Neural cell (in vitro differentiated cells): Measurements from ENCODE around the gene ABCE1. TPM values are rescaled to one million over a fixed set of nuclear protein-coding genes. Genes with fewer than 3 reads are reported as not detected.

Experiments
- H2AFZ ChIP-seq: fragments of 200-600, 300-800 bp; sonication (generic), shearing (Covaris generic); 2 replicates; pipeline ENCODE4 v1.6.0; 2014; ENCODE audit warnings: low read depth, mild to moderate bottlenecking, antibody characterized with exemption, low read length, moderate library complexity
- H3F3A ChIP-seq: fragments of 200-600 bp; shearing (Covaris generic); 2 replicates; pipeline ENCODE4 v1.6.1; 2016; ENCODE audit warnings: mild to moderate bottlenecking, moderate library complexity, mixed read lengths, antibody characterized with exemption, low read length; ENCODE audit not compliant: insufficient read depth, poor library complexity, severe bottlenecking
- H3K27ac ChIP-seq: fragments of 200-600, 300-800 bp; sonication (generic), shearing (Covaris generic); 2 replicates; pipeline ENCODE4 v1.5.1; 2014; ENCODE audit warnings: mild to moderate bottlenecking, low read length, moderate library complexity
- H3K27me3 ChIP-seq: fragments of 300-800, 200-600 bp; sonication (generic), shearing (Covaris generic); 2 replicates; pipeline ENCODE4 v1.6.0; 2014; ENCODE audit warnings: mild to moderate bottlenecking, low read depth, low read length, moderate library complexity; ENCODE audit not compliant: insufficient read depth
- H3K36me3 ChIP-seq: fragments of 300-800, 200-600 bp; sonication (generic), shearing (Covaris generic); 2 replicates; pipeline ENCODE4 v1.5.1; 2014; ENCODE audit warnings: mild to moderate bottlenecking, antibody characterized with exemption, low read length, moderate library complexity; ENCODE audit not compliant: insufficient read depth
- H3K4me2 ChIP-seq: fragments of 300-800, 200-600 bp; sonication (generic), shearing (Covaris generic); 2 replicates; pipeline ENCODE4 v1.6.0; 2014; ENCODE audit warnings: mild to moderate bottlenecking, low read length
- H3K4me3 ChIP-seq: fragments of 300-800, 200-600 bp; sonication (generic), shearing (Covaris generic); 2 replicates; pipeline ENCODE4 v1.5.1; 2014; ENCODE audit warnings: mild to moderate bottlenecking, low read length, moderate library complexity
- H3K79me2 ChIP-seq: fragments of 200-600 bp; shearing (Covaris generic); replicated peaks from 2 replicates; pipeline ENCODE4 v1.6.0; 2014; ENCODE audit warnings: mild to moderate bottlenecking, low read length, moderate library complexity; ENCODE audit not compliant: insufficient read depth
- H3K9ac ChIP-seq: fragments of 300-800, 200-600 bp; sonication (generic), shearing (Covaris generic); 2 replicates; pipeline ENCODE4 v1.6.1; 2016; ENCODE audit warnings: mild to moderate bottlenecking, low read length, mixed read lengths
- H3K9me2 ChIP-seq: fragments of 200-600 bp; shearing (Covaris generic); 2 replicates; pipeline ENCODE4 v1.6.1; 2016; ENCODE audit warnings: mild to moderate bottlenecking, low read length, mixed read lengths; ENCODE audit not compliant: insufficient read depth
- H3K9me3 ChIP-seq: fragments of 200-600, 300-800 bp; sonication (generic), shearing (Covaris generic); 2 replicates; pipeline ENCODE4 v1.6.1; 2016; ENCODE audit warnings: mild to moderate bottlenecking, mixed run types, low read length, moderate library complexity, mixed read lengths
- H4K20me1 ChIP-seq: fragments of 200-600 bp; shearing (Covaris generic); 2 replicates; pipeline ENCODE4 v1.6.1; 2016; ENCODE audit warnings: mild to moderate bottlenecking, mixed run types; ENCODE audit not compliant: insufficient read depth
- CTCF ChIP-seq: fragments of 450-650 bp; IDR thresholded peaks from 2 replicates; pipeline ENCODE4 v1.5.1; 2014; ENCODE audit warnings: antibody characterized with exemption, mild to moderate bottlenecking, moderate library complexity; ENCODE audit not compliant: poor library complexity, severe bottlenecking
- EP300 ChIP-seq: fragments of 450-650 bp; conservative IDR thresholded peaks from 2 replicates; pipeline ENCODE4 v1.6.1; 2014; ENCODE audit warnings: antibody characterized with exemption, mild to moderate bottlenecking, moderate library complexity; ENCODE audit not compliant: poor library complexity, severe bottlenecking
- EZH2 ChIP-seq: fragments of 200-600, 300-800 bp; shearing (Covaris generic), sonication (generic); IDR thresholded peaks from 2 replicates; pipeline ENCODE4 v1.6.1; 2014; ENCODE audit warnings: antibody characterized with exemption, low read length, borderline replicate concordance, mild to moderate bottlenecking; ENCODE audit not compliant: insufficient read depth, poor library complexity, severe bottlenecking
- MXI1 ChIP-seq: fragments of 450-650 bp; conservative IDR thresholded peaks from 2 replicates; pipeline ENCODE4 v1.6.1; 2014; ENCODE audit warnings: antibody characterized with exemption, mild to moderate bottlenecking; ENCODE audit not compliant: poor library complexity, severe bottlenecking
- POLR2AphosphoS5 ChIP-seq: IDR thresholded peaks from 2 replicates; pipeline ENCODE4 v1.6.1; 2012
- RAD21 ChIP-seq: fragments of 450-650 bp; conservative IDR thresholded peaks from 2 replicates; pipeline ENCODE4 v1.6.1; 2014; ENCODE audit warnings: antibody characterized with exemption, mild to moderate bottlenecking, moderate library complexity
- REST ChIP-seq: IDR thresholded peaks from 2 replicates; pipeline ENCODE4 v1.6.1; 2012; ENCODE audit warnings: borderline replicate concordance
- SMC3 ChIP-seq: fragments of 450-650 bp; conservative IDR thresholded peaks from 2 replicates; pipeline ENCODE4 v1.6.1; 2014; ENCODE audit warnings: antibody characterized with exemption, mild to moderate bottlenecking, moderate library complexity; ENCODE audit not compliant: poor library complexity
- TAF1 ChIP-seq: IDR thresholded peaks from 2 replicates; pipeline ENCODE4 v1.6.1; 2012; ENCODE audit warnings: low read depth
- polyA plus RNA-seq: library from polyadenylated mRNA; depleted of rRNA; stranded (reverse); fragments of >200 nt; gene quantifications from 2 replicates; pipeline ENCODE4 v1.2.3, GENCODE V29; 2014

The ABCE1 gene
- polyA plus RNA-seq, 1 donor from 2014 or later, result 96.9 TPM

GRCh38 chr4:145168581-145169187, 70.6 kb downstream of the ABCE1 start:
- Histone ChIP-seq H3K4me3 (no peak overlapping the region), H3K79me2 (no peaks in the 10 kb centered on the region), H3F3A (no peaks in the 10 kb centered on the region), H3K4me2 (no peak overlapping the region), H3K27me3 (no peaks in the 10 kb centered on the region), H3K36me3 (no peaks in the 10 kb centered on the region), H3K9me3 (no peaks in the 10 kb centered on the region), H3K9me2 (no peaks in the 10 kb centered on the region), H4K20me1 (no peaks in the 10 kb centered on the region), H2AFZ (no peak overlapping the region), H3K9ac (no peak overlapping the region), H3K27ac (no peak overlapping the region)
- no peak for TF ChIP-seq POLR2AphosphoS5

GRCh38 chr4:145170223-145170622, 72.1 kb downstream of the ABCE1 start:
- H3K9ac ChIP-seq, result no peak overlapping the region
- no peak overlapping the region for H3K4me2 ChIP-seq
- TF ChIP-seq MXI1 (no peak), CTCF (no peak), EP300 (no peak), TAF1 (no peak), SMC3 (no peak), EZH2 (no peak), RAD21 (no peak), REST (no peak), POLR2AphosphoS5 (no peak)
- H2AFZ ChIP-seq, result no peak overlapping the region
- no peaks in the 10 kb centered on the region for H3K9me3 ChIP-seq
- no peak overlapping the region for H3K4me3 ChIP-seq
- no peaks in the 10 kb centered on the region for H4K20me1 ChIP-seq
- no peaks in the 10 kb centered on the region for H3K9me2 ChIP-seq
- peaks cover 5% of the 10 kb centered on the region for H3K79me2 ChIP-seq
- no peaks in the 10 kb centered on the region for H3K27me3 ChIP-seq
- no peak overlapping the region for H3K27ac ChIP-seq
- no peaks in the 10 kb centered on the region for H3F3A ChIP-seq
- H3K36me3 ChIP-seq, result no peaks in the 10 kb centered on the region

- H3K9me2 ChIP-seq, result no peaks in the 10 kb centered on the region
- H3K4me3 ChIP-seq, result no peak overlapping the region
- no peak overlapping the region for H3K27ac ChIP-seq
- H3K4me2 ChIP-seq, result no peak overlapping the region
- no peak for TF ChIP-seq MXI1
- no peak for TF ChIP-seq CTCF
- no peak for TF ChIP-seq EP300
- no peak for TF ChIP-seq SMC3
- TF ChIP-seq POLR2AphosphoS5, result no peak
- TF ChIP-seq REST, result no peak
- TF ChIP-seq TAF1, result no peak
- TF ChIP-seq RAD21, result no peak
- no peak for TF ChIP-seq EZH2
- no peaks in the 10 kb centered on the region for H4K20me1 ChIP-seq
- no peaks in the 10 kb centered on the region for H3K9me3 ChIP-seq
- H2AFZ ChIP-seq, result no peak overlapping the region
- H3K27me3 ChIP-seq, result no peaks in the 10 kb centered on the region
- no peaks in the 10 kb centered on the region for H3F3A ChIP-seq
- no peak overlapping the region for H3K9ac ChIP-seq
- no peaks in the 10 kb centered on the region for H3K36me3 ChIP-seq
- peaks cover 19% of the 10 kb centered on the region for H3K79me2 ChIP-seq
Observed at GRCh38 chr4:145171911-145172310, 73.8 kb downstream of the ABCE1 start.
